Skin of body (tissue), 2 donors: ENCODE results near the gene TMTC2. TPM values are rescaled to one million over a fixed set of nuclear protein-coding genes. Genes with fewer than 3 reads are reported as not detected.

Source experiments
- DNase-seq: peaks from one replicate; lab custom pipeline; 2025; lab: John Stamatoyannopoulos, UW
- total RNA-seq: library from RNA; depleted of rRNA; stranded (reverse); fragments of >200 nt; gene quantifications from one replicate; pipeline ENCODE4 v1.2.3, GENCODE V29; 2014

TMTC2 gene
- total RNA-seq, 1 donor from 2014 or later: 37.3 TPM

DNA sequence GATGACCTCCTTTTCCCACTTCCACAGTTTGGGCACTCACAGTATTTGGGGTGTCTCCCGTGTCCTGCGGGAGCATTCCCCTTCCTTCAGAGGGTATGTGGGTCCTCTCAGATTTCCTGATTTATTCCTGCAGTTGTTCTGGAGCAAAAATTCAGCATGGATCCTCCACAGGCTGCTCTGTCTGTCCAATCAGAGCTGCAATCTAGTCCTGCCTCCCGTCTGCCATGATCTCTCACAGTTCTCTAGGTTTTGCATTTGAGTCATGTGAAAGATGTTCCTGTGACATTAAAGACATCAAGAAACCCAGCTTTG is 435.9 kb downstream of the TMTC2 start:
- no peak for DNase-seq

- peak; percentile 69 for DNase-seq
Observed at GRCh38 chr12:83123039-83123438, 436.3 kb downstream of the TMTC2 start.

DNA sequence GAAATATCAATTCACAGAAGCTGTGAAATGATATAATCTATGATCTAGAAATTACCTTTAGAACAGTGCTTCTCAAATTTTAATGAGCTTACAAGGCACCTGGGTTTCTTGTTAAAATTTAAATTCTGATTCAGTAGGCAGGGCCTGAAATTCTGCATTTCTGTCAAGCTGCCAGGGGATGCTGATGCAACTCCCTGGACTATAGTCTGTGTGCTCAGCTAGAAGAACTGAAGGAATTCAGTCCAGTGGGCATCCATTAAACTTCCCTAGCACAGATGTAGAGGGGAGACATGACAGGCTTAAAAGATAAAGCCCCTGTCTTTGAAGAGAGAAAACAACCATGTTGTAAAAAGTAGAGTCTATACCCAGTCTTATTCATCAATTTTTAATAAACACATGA is 441.8 kb downstream of the TMTC2 start:
- DNase-seq: no peak

DNA sequence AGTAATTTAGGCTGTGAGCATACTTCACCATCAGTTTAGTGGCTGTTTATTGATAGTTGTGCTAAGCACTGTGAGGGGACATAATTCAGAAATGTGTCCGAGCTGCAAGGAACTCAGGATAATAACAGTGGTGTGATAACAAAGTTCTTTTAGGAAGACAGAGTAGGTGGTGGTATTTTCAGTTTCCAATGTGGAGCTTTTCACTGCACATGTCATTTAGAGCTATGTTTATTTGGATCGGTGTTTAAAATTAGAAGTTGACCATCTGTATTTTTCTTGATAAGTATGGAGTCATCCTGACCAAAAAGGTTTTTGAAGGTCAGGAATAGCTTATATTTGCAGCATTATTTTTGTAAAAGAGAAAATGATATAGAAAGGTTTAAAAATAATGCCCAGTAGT is 443.5 kb downstream of the TMTC2 start:
- DNase-seq: no peak

GRCh38 chr12:83132360-83132759 is 445.7 kb downstream of the TMTC2 start:
- no peak for DNase-seq

DNA sequence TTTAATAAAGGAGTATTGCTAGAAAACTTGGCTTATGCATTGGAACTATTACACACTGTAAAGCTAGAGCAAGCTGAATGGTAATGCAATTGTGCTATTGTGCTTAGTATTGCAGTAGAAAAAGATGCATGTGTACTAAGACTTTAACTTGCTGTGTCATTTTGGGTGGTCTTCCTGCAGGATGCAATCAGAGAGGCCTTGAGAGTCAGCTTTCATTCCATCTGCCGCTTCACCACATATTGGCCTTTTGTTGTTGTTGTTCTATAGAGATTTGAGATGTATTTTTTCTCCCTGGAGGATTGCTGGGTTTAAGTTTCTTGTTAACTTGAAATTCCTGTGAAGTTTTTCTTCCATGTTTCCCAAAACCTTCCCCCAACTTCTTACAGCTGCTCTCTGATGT is 449.7 kb downstream of the TMTC2 start:
- no peak for DNase-seq

- DNase-seq: no peak
Observed at GRCh38 chr12:83140135-83140534, 453.4 kb downstream of the TMTC2 start.

DNA sequence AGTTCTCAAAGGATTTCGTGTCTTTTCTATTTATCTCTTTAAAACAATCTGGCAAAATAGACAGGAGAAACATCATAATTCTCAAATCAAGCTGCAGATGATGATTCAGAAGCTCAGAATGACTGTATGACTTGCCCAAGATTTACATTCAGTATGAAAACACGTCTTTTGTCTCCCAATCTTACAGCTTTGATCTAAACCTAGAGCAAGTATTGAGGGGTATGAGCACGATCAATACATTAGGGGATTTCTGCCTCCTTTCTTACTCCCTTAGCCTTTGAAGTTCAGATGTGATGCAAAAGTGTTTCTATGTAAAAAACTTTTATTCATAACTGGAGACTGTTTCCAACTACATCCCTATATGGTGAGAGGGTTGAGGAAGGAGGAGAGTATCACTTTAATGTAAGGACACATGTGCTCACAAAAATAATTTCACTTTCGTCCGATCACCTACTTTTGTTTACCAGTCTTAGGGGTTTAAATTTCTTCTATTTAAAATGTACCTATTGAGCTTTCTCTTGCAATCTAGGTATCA is 454.8 kb downstream of the TMTC2 start:
- DNase-seq: no peak

GRCh38 chr12:83142914-83143313 is 456.2 kb downstream of the TMTC2 start:
- no peak for DNase-seq

GRCh38 chr12:83143950-83144349 is 457.2 kb downstream of the TMTC2 start:
- DNase-seq: no peak

GRCh38 chr12:83145325-83145840 is 458.7 kb downstream of the TMTC2 start:
- DNase-seq: no peak

GRCh38 chr12:83147341-83147740 is 460.6 kb downstream of the TMTC2 start:
- no peak for DNase-seq

DNA sequence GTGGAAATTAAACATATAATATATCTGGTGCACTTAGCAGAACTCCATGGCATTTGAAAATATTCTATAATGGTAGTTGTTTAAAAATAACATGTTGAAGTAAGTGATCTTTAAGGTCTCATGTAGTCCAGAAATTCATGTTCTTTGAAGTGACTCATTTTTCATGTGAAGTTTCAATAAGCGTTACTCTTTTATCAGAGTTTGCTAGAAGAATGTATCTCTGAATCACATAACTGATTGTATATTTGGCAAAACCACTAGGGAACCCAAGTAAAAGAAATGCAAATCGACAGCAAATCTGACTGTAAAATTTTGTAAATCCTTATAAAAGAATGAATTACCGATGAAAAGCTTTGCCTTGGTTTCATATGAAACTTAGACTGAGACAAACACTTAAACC is 463.3 kb downstream of the TMTC2 start:
- no peak for DNase-seq

- DNase-seq: no peak
Observed at GRCh38 chr12:83150465-83151189, 463.9 kb downstream of the TMTC2 start.

DNA sequence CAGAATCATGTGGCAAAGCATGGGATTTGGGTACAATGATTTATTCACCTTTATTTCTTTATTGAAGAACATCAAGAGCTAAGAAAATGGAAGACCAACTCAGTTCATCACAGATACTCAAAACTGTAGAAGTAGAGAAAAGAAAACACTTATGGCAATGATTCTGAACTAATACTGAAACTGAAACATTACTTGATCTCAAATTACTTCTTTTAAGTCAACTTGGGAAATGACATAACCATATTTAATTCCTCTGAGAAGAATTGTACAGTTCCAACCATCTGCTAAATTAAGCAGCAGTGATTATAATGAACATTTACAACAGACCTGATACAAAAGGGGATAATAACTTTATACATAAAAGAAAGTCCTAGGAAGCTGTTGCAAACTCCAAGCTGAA is 466.5 kb downstream of the TMTC2 start:
- peak; percentile 13 for DNase-seq

DNA sequence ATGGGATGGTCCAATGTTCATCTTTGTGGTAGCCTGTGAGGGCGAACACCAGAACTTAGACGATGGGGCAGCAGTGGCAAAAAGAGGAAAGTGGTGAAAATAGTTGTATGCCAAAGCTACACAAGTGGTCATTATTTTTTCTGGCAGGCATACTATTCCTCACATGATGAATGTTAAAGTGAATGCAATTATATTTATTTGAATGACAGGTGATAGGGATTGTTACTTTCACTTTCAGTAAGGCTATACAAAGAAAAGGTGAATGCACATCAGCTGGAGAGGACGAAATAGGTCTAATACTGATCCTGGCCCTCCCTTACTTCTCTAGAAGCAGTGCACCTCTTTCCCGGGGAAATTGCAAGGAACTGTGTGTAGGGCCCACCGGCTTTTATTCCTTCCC is 470.1 kb downstream of the TMTC2 start:
- DNase-seq: no peak

DNA sequence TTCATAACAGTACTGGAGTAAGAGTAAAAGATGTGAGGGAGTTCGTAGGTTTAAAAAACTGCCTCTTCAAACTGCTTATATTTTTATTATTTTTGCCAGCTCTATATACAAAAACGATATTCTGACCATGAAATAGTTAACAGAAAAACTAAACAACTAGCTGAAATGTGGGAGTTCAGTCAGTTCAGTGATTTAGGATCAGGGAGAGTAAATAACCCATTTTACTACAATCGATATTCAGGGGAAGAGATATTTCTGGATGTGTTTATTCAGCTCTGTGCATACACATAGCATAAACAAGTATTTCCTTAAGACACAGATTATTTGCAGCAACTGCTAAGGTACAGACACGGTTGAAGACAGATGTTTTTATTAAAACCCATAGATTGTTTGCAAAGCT is 470.9 kb downstream of the TMTC2 start:
- DNase-seq: no peak

DNA sequence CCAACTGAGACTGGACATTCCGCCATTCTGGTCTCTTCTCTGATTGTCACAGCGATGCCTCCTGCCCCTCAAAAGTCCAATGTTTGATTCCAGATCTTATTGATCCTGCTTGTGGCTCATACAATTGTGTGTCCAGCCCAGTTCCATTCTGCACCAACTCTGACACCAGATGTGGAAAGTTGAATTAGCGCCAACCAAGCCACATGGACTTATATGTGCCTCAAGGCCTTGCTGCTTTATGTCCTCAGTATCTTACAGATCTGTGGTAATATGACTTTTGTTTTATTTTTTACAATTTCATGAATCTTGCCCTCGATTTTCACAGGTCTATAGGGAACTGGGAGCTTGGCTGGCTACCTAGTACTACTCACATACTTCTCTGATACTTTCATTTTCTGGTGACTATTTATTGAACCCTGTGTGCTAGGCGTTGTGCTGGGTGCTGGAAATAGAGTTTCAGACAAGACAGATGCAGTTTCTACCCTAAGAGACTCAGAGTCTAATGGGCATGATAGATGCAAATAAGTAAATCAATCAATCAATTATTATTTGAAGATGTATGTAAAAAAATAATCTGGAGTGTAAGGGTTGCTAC is 472.0 kb downstream of the TMTC2 start:
- DNase-seq: no peak

DNA sequence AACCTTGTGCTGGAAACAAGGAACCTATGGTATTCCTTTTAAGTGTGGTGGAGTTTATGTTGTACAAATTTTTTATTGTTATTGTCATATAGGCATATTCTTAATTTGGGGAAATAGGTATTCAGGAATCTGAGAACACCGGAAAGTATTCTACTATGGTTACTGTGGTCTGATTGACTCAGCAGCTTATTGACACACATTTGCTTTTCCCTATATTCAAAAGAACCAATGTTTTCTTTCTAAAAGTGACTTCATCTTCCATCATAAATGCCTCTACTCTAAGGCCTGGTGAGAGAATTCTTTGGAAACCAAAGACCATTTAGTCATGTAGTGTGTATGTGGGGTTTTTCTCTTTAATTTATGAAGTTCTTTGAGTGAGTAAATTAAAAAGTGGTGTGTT is 474.8 kb downstream of the TMTC2 start:
- no peak for DNase-seq

- no peak for DNase-seq
Observed at GRCh38 chr12:83168751-83169150, 482.0 kb downstream of the TMTC2 start.

- no peak for DNase-seq
Observed at GRCh38 chr12:83172441-83172840, 485.7 kb downstream of the TMTC2 start.

- DNase-seq: no peak
Observed at GRCh38 chr12:83172866-83173649, 486.4 kb downstream of the TMTC2 start.
